ENCODE data around the gene C9orf152. TPM values are rescaled to one million over a fixed set of nuclear protein-coding genes. Genes with fewer than 3 reads are reported as not detected.
"Not testable (repeated sequence)": the region's sequence is repeated elsewhere in the genome, so short reads cannot be mapped to it uniquely, and the experiment has no call there.

Gene C9orf152
- total RNA-seq, 1 donor from 2014 or later, result 6.7 TPM

DNA sequence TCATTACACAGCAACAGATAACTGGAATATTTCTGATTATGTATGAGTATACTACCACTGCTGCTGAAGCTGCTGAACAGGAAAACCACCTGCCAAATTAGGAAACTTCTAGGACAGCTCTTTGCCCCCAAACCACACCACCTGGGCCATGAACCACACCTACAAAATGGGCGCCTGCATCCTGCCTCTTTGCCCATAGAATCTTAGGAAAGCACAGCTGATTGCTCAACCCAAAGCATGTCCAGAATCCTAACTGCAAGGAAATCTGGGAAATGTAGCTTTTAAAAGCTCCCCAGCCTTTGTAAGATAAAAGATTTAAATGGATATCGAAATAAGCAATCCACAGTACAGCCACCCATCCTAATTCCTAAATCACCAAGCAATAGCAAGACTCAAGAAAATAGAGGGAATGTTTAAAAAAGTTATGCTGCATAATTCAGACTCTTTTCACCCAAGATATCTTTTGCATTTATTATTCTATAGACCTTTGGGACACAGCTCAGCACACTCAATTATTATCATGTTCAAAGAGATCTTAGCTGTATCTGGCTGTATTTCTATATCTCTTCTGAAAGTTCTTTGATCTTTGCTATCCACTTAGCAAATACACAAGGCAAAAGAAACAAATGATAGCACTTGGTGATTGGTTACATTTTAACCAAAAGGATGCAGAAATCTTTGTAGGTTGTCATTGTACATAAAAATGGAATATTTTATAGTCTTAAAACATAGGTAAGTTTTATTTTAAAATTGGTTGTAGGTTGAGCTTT lies 6.8 kb upstream of the C9orf152 start:
- DNase-seq (ENCODE audit: low spot score), result no peak

GRCh38 chr9:110214090-110214489 lies 6.1 kb upstream of the C9orf152 start:
- DNase-seq (ENCODE audit: low spot score), result no peak

GRCh38 chr9:110213413-110214044 lies 5.6 kb upstream of the C9orf152 start:
- DNase-seq (ENCODE audit: low spot score), result no peak

- peak; percentile 65 for DNase-seq (ENCODE audit: low spot score)
Observed at GRCh38 chr9:110207071-110207641, 803 bp downstream of the C9orf152 start.

- DNase-seq (ENCODE audit: low spot score), result no peak
Observed at GRCh38 chr9:110206389-110206788, 1.6 kb downstream of the C9orf152 start.

DNA sequence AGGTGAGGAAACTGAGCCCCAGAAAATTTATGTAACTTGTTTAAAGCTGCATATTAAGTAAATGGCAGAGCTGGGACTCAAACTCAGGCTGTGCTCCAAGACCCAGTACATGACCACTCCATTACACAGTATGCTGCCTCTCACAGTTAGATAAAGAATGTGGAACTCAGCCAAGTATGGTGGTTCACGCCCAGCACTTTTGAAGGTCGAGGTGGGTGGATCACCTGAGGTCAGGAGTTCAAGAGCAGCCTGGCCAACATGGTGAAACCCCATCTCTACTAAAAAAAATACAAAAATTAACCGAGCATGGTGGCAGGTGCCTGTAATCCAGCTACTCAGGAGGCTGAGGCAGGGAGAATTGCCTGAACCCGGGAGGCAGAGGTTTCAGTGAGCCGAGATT lies 2.3 kb downstream of the C9orf152 start:
- DNase-seq (ENCODE audit: low spot score), result not testable (repeated sequence)

DNA sequence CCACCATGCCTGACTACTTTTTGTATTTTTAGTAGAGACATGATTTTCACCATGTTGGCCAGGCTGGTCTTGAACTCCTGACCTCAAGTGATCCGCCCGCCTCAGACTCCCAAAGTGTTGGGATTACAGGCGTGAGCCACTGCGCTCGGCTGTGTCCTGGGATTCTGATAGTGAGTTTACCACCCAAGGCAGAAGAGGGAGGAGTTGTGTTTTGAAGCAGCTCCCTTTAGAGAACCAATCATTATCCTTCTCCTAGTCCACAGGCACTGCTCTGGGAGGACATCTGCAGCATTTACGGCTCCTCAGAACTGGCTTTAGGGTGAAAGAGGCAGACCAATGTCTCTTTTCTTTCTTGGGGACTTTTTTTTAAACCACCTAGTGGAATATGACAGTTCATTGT lies 5.7 kb downstream of the C9orf152 start:
- no peak for DNase-seq (ENCODE audit: low spot score)

DNA sequence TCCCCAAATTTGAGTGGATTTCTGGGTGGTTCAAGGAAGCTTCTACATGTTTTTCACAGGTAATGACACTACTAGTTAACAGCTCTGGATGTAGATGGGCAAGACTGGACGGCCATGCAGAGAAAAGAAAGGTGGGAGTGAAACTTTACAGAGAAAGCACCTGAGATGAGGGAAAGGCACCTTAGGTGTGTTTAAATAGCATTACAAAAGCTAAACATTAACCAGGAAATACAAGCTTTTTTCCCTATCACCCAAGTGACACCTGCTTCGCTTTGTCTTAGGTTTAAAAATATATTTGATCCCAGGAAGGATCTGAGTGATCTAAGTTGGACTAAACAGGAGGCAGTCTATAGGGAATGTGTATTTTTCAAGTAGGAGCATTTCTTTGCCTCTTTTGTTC lies 8.3 kb downstream of the C9orf152 start:
- DNase-seq (ENCODE audit: low spot score), result no peak

- no peak for DNase-seq (ENCODE audit: low spot score)
Observed at GRCh38 chr9:110198357-110198756, 9.6 kb downstream of the C9orf152 start.

DNA sequence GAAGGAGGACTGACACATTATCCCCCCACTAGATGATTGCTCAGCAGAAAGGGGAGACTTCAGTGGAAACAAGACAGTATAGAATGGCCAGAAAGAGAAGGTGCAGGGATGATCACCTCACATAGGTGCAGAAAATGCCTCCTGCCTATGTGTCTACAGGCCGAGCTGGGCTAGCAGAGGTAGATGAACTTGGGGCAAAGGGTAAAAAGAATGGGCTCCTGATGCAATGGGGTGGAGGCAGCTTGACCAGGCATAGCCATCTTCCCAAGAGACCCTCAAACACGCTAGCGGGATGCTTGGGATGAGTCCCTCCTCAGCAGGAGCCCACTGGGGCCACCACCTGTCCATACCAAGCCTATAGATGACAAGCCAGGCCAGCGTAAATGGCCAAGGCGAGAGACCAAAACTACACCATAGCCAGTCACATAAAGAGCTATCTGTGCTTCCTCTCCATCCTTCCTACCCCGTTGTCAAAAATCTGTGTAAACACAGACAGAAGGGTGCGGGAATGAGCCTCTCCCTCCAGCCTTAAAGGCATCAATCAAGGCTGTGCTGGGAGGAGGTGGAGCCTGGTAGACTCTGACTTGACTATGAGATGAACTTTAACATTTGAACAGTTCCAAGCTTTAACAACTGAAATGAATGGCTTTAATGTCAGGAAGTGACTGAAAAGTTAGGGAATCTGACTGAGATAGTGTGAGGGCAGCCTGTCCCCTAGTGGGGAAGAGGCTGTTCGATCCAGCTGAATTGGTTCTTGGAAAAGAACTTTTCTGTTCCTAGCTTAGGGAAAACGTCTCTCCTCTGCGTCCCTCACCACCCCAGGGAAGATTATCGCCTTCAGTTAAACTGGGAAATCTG lies 10.4 kb downstream of the C9orf152 start:
- DNase-seq (ENCODE audit: low spot score), result no peak

GRCh38 chr9:110196084-110196499 lies 11.9 kb downstream of the C9orf152 start:
- not testable (repeated sequence) for DNase-seq (ENCODE audit: low spot score)

DNA sequence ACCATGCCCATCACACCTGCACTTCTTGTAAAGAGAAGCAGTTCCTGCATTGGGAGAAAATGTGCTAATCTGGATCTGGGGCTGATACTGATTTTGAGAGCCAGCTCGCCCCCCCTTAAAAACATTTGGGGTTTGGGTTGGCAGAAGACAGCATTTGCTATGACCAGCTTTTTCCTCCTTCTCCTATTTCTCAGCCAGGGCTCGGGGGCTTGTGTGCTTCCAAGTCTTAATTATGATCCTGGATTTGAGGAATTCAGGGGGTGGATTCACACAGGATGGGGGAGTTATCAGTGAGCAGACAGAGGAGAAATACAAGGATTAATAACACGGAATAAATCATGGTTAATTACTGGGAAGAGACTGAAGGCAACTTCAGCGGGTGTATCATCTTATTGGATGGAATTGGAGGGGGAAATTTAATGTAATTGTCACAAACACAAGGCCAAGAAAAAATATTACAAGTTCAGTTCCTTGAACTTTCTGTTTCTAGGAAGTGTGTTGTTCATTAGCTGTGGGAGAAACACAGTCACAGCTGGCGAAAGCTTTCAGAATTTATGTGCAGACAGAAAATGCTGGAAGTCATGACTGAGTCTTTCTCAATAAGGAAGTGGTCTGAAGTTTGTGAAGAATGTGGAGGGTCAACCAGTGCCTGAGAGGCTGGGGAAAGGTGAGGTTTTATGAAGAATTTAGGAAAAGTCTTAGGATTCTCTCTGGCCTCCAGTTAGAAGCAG lies 15.3 kb downstream of the C9orf152 start:
- no peak for DNase-seq (ENCODE audit: low spot score)

DNA sequence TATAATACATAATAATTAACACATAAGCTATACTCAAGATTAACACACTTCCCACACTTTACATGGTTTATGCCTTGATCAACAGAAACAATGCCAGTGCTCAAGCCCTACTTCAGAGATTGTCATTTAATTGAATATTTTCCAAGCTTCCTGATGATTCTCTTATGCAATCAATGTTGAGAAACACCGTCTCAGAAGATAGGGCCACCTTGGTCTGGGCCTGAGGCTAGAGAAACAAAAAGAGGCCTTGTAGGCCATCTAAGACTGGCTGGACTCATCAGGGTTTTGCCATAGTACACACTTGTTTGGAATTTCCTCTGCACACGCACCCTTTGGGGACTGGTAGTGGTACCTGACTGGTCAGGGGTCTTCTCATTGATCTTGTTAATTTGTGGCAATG lies 16.3 kb downstream of the C9orf152 start:
- no peak for DNase-seq (ENCODE audit: low spot score)

DNA sequence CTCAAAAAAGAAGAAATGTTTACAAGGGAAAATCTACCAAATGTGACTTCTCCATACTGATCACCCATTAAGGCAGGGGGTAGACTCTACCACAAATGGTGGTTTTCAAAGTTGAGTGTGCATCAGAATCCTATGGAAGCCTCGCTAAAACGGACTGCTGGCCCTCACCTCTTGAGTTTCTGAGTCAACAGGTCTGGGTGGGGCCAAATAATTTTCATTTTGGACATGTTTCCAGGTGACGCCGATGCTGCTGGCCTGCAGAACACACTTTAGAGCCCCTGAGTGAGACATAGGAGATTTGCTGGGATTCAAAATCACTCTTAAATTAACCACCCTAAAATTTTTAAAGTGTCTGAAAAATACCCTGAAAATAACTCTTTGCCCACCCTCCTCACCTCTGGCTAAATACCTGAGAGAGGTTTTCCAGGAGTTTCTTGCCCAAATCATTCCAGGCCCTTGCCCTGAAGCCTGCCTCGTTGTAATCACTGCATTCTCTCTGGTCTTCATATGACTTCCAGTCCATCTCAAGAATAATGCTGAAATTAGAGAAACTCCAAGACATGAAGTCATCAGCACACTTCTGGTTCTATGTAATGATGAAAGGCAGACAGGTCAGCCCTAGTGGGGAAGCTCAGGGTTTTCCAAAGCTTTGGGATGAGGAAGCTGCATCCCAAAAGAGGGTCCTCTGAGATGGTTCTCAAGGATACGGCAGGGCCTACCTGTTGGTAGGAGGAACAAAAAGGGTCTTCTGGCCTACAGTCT lies 18.2 kb downstream of the C9orf152 start:
- DNase-seq (ENCODE audit: low spot score), result no peak

DNA sequence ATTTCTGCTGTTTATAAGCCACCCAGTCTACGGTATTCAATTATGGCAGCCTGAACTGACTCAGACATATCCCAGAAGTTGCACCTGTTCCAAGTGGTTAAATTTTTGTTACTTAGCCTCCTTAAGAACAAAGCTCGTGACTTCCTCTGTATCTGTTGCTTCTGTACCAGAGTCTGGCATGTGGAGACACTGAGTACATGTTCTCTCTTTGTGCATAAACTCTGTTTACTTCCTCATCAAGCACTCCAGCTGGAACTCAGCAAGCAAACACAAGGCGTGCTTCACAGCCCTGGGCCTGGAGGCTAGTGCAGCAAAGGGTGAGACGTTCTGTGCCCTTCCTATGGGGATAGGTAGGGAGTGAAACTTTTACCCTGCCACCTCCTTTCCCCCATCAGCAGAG lies 19.0 kb downstream of the C9orf152 start:
- peak; percentile 67 for DNase-seq (ENCODE audit: low spot score)

DNA sequence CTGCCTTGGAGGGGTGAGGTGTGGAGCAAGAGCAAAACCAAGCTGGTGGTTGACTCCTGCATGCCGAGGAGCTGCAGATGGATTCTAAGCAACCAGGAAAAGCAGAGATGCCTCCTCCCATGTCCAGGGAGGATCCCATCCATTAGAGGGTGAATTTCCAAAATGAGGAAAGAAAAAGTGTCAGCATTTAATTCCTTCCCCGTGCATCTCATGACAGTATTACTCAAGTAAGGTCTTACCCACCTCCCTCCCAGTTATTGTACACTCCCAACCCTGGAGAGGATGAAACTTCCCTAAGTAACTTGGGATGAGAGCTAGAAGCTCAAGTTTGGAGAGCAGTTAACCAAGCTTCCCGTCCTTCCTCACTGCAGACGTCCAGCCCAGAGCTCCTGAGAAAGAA lies 19.9 kb downstream of the C9orf152 start:
- DNase-seq (ENCODE audit: low spot score), result no peak

GRCh38 chr9:110187126-110187525 lies 20.8 kb downstream of the C9orf152 start:
- no peak for DNase-seq (ENCODE audit: low spot score)

GRCh38 chr9:110186254-110186653 lies 21.7 kb downstream of the C9orf152 start:
- DNase-seq (ENCODE audit: low spot score), result no peak

- DNase-seq (ENCODE audit: low spot score), result no peak
Observed at GRCh38 chr9:110185806-110186205, 22.2 kb downstream of the C9orf152 start.
